ENCODE measurements around the gene ZFHX2.

DNA sequence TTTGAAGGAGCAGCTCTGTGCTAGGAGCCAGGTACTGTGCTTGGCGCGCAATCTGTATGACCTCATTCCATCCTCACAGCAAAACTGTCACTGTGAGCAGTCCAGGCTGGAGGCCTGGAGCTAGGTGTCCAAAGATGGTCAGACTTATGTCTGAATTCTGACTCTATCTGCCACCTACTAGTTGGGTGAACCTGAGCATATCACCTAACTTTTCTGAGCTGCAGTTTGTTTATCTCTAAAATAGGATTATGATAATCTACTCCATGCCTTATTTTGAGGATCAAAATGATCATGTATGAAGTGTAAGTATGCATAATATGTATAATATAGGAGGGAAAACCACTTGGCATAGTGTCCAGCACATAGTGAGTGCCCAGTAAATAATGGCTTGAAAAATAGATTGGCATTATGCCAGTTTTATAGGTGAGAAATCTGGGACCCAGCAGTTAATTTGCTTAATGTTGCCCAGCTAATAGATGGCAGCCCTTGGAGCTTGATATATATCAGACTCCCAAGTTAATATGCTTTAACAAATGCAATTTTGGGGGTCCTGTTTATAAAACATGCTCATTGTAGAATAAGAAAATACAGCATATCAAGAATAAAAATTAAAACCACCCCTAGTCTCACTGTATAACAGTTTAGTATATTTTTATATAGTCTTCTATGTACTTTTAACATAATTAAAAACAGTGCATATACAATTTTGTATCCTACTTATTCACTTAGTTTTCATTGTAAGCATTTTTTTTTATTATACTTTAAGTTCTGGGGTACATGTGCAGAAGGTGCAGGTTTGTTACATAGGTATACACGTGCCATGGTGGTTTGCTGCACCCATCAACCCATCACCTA lies 31.6 kb upstream of the ZFHX2 start:
- no peak for TF ChIP-seq JUND (IDR thresholded peaks at IDR 0.05)
- no peak for TF ChIP-seq CTCF (IDR thresholded peaks at IDR 0.05)
- TF ChIP-seq GATA2 (CRISPR knock-in tag; IDR thresholded peaks at IDR 0.05): no peak
- TF ChIP-seq TAF1 (IDR thresholded peaks at IDR 0.05; ENCODE audit: borderline replicate concordance, low read depth, low read length): no peak
- TF ChIP-seq USF2 (IDR thresholded peaks at IDR 0.05; ENCODE audit: borderline replicate concordance, low read depth, low read length): no peak
- TF ChIP-seq, protein P1, sequence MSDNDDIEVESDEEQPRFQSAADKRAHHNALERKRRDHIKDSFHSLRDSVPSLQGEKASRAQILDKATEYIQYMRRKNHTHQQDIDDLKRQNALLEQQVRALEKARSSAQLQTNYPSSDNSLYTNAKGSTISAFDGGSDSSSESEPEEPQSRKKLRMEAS (IDR thresholded peaks at IDR 0.05; ENCODE audit: low read depth): no peak
- TF ChIP-seq EP300 (IDR thresholded peaks at IDR 0.05; ENCODE audit: borderline replicate concordance in 1 of 2, low read depth in 1 of 2, low read length in 1 of 2): no peak

All from SK-N-SH (cell line).